CD4-positive, alpha-beta T cell treated with Interleukin-21 for 1 hour (primary cell): Measurements from ENCODE around the gene CALR3.
A peak's percentile ranks its signal among the peaks of the same experiment; 100 is the strongest.
"Not testable (repeated sequence)": the region's sequence is repeated elsewhere in the genome, so short reads cannot be mapped to it uniquely, and the experiment has no call there.

Source experiments
- DNase-seq: peaks from one replicate; pipeline ENCODE4 v3.0.0-alpha.2; 2020

Gene CALR3

DNA sequence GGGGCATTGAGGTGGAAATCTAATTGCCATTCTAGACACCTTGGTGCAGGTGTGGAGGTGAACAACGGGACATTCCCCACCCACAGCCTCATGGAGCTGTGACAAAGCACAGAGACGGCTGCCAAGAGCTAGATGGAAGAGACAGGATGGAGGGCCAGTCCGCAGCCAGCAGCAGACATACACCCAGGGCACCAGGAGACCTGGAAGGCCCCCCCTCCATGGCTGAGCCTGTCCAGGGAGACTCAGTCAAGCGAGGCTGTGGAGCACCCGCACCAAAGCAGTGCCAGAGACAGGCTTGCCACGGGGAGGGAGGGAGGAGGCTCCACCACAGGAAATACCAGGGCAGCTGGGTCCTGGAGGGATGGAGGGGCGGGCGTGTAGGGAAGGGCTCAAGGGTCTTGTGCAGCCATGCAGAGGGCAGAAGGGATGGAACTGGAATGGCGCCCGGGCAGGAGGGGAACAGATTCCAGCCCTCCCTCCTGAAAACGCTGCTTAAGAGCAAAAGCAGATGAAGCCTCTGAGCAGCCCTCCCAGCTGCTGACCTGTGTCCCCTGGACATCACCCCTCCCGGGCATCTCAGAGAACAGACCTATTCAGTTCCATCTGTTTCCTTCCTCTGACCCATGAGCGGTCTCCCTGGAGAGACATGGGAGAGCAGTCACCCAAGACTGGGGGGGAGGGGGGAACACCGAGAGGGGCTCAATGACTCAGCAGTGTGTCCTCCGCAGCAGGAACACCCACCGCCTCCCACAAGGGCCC is 38.6 kb downstream of the CALR3 start:
- DNase-seq, result no peak

DNA sequence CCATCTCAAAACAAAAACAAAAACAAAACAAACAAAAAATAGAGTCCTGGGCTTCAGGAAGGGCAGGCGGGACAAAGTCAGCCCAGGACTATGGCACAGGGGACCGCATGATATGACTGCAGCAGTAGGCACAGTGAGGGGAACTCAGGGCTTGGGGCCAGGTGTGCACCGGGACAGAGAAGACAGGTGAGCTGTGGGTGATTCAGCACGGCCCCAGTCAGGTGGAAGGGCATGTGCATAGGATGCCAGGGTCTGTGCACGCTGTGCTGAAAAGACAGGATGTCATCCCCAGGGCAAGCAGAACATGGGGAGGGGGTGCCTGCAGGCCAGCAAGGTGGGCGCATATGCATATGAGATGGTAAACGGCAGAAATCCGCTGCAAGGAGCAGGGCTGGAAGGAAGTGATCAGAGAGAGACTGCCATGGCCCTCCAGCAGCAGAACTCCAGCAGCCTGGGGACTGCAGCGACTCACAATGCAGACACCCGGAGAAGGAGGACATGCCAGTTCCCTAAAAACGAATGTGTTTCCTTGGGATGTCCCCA is 39.2 kb downstream of the CALR3 start:
- no peak for DNase-seq

DNA sequence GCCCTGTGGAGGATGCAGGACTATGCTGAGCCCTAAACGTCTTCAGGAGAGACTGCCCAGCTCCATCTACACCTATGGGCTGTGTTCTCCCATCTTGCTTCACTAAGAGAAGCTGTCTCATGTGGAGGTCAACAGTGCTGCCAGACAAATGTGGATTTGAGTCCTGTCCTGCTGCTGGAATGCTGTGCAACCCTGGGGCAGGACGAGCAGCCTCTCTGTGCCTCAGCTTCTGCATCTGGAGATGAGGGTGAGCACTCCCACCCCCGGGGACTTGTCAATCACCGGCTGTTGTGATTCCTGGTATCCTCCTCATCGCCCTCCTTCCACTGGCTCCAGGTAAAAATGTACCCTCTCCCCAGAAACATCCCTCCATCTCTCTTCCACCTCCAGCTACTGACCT is 40.5 kb downstream of the CALR3 start:
- no peak for DNase-seq

DNA sequence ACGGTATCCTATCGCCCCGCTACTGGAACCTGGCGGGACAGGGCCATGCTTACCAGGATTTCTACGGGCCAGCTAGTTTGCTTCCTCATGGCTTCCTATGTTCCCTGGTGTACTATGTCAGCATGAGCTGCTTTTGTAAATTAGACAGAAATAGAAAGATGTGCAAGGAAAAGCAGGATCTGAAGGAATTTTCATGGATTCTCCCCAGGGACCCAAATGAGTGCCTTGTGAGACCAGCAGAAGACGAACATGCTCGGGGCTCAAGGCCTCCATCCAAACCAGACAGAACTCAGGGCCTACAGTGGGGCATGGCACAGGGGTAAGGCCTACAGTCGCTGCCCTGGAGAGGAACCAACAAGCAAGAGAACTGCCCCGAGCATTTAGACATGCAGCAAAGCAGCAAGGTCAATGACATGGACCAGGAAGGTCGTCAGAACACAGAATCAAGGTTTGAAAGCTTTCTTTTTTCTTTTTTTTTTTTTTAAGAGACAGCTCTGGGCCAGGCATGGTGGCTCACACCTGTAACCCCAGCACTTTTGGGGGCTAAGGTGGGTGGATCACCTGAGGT is 41.5 kb downstream of the CALR3 start:
- DNase-seq, result no peak

DNA sequence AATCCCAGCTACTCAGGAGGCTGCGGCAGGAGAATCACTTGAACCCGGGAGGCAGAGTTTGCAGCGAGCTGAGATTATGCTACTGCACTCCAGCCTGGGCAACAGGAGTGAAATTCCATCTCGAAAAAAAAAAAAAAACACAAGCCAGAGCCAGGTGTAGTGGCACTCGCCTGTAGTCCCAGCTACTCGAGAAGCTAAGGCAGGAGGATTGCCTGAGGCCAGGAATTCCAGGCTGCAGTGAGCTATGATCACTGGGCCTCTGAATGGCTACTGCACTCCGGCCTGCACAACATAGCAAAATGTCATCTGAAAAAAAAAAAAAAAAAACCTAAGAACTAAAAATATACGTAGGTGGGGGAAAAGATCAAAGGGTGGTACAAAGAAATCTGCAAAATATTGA is 43.6 kb downstream of the CALR3 start:
- no peak for DNase-seq

DNA sequence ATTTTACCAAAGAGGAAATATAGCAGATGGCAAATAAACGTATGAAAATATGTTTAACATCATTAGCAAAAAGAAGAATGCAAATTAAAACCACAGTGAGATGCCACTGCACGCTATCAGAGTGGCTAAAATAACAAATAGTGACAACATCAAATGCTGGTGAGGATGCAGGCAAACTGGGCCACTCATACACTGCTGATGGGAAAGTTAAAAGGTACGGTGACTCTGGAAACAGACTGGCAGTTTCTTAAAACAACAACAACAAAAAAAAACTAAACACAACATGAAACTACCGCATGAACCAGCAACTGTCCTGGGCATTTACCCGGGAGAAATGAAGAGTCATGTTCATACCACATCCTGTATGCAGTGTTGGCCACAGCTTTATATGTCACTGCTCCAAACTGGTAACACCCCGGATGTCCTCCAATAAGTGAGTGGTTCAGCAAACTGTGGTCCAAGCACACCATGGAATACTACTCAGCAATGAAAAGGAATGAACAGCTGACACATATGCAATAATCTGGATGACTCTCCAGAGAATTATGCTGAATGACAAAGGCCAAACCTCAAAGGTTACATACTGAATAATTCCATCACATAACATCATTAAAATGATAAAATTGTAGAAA is 46.5 kb downstream of the CALR3 start:
- DNase-seq, result peak; percentile 66

DNA sequence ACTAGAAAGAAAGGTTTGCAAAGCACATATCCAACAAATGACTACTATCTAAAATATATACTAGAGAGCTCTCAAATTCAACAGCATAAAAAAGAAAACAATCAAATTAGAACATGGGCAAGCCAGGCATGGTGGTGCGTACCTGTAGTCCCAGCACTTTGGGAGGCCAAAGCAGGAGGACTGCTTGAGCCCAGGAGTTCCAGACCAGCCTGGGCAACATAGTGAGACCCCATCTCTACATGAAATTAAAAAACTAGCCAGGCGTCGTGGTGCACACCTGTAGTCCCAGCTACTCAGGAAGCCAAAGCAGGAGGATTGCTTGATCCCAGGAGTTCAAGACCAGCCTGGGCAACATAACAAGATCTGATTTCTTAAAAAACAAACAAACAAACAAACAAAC is 47.1 kb downstream of the CALR3 start:
- DNase-seq, result not testable (repeated sequence)

DNA sequence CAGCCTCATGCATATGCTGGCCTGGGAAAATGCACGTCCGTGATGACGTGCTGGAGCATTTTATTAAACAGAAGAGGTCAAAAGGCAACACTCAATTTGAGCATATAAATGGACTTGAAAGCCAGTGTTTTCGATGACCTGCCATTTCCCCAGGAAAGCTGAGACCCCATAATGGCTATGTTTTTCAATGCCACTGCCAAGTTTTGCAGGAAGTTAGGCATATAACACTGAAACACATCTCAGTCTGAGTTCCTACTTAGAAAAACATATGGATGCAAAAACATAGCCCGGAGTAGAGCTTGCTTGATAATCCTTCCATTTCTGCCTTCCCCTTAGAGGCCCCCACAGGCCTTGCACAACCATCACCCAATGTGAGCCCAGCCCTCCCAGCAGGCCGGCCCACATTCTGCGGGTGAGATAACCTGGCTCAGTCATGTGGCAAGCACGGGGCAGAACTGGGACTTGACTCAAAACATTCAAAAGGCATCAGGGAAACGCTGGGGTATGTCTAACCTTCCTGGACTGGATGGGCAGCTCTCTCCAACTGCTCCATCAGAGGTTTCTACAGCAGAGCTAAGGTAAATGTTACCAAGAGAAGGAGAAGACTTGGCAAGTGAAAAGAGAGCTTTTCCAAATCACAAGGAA is 49.1 kb downstream of the CALR3 start:
- peak; percentile 43 for DNase-seq

DNA sequence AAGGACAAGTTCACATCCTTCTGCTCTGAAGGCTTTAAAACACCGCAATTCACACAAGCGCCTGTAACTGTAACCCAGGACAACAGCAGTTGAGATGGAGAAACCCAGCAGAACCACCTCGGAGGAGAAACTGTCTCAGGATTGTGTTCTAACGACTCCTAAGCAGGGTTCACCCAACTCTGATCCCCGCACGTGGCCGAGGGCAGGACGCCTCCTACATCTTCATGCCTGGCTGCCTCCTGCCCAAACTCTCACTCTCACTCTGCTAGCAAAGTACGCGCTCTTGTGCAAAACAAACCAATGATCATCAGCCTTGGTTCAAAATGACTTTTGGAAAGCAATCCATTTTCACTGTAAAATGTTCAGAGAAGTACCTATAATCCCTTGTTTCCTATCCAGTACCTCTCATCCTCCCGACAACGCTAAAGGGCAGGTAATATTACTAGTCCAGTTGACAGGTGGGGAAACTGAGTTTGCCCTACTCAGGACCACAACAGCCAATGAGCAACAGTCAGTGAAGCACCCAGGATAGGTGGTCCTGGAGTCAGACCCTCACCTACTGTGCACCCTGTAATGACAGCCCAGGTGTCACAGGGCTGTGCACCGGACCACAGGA is 49.8 kb downstream of the CALR3 start:
- DNase-seq, result no peak

DNA sequence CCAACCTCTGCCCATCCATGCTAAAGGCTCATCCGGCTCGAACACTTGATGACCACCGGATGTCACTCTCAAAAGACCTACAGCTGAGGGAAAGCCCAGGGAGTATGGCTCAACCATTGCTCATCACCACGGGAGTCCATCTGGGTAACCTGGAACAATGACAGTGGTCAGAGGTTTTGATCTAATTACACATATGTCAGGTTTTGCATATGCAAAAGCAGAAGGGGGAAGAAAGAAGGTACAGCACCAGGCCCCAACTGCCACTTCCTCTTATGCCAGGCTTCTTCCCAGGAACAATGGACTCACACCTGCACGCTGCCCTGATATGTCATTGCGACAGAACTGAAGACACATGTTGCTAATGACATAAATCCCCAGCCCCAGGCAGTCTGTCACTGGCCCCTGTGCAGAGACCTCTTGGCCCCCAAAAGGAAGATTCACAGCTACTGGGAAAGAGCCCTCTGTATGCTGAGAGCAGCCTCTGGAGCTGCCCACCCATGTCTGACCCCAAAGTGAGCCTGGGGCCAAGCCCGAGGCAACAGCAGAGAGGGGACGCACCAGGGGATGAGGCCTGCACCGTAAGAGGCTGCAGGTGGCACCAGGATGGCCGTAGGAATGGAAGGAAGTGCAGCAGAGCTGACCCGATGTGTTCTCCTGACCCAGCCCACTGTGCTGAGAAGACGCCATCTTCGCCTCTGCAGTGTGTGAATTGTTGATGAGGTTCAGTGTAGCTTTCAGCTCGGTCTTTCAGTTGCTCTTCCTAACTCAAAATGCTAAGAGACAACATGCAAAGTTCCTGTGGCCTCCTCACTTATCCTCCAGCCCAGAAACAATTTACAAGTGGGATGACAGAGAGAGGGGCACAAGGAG is 50.5 kb downstream of the CALR3 start:
- no peak for DNase-seq

DNA sequence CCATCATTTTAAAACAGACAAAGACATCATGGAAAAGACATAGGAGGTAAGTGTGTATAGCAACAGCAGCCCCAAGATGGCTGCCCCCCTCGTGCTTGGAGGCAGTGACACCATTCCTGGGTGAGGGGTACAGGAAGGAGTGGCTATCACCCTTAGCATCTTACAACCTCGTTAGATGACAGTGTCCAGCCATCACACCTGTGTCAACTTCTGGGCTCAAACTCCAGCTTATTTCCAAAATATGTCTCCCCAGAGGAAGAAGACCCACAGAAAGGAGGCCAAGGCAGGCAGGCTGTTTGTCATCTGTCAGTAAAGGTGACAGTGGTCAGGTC is 51.7 kb downstream of the CALR3 start:
- DNase-seq, result no peak

DNA sequence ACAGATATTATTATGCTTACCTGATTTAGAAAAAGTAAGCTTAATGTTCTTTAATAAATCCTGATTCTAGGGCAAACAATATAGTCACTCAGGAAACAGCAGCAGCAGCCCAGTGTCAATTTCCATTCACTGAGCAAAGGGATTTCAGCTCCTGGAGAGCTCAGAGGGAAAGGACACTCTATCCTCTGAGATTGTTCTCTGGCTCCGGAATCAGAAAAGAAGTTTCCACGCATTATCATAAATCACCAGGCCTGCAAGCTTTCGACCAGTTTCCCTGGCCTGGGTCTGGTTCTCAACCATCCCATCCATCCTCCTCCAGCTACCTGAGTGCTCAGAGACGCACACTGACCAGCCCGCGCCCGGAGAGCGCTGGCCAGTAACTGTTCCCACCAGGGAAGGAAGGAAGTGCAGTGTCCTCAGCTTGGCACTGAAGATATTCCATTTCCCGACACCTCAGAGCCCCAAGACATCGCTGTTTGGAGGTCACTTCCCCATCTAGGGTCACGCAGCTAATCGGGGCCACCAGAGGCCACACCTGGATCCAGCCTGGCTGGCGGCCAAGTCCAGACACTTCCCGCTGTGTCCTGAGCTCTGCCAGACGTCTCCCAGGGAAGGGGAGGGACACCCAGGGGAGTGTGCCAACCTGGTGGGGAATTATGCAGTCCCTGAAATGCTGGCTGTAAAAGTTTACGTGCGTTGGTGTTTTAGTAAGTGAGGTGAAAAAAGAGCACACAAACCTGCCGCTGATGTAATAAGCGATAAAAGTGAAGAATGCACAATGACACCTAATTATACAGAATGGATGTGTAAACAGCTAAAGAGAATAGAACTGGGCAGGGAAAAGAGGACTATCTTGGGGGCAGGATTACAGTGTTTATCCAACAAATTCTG is 53.3 kb downstream of the CALR3 start:
- DNase-seq, result no peak

DNA sequence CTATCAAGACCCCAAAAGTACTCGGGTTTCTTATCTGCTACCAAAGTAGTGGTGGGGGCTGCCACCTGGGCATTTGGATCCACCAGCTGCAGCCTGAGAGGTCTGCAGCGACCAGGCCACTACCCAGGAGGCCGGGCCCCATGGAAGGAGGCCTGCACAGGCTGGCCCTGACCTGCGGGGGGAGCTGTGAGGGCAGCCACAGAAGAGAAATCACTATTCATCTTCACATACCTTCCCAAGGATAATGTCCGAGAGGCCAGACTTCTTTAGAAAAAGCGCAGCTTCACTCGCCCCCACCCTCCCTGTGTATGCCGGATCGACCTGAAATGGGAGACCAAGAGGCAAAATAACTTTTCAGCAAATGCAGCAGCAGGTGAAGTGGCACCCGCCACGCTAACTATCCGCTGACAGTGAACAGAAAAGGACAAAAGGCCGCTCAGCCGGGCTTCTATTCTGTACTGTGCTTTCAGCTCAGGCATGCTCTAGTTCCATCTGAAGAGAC is 54.3 kb downstream of the CALR3 start:
- DNase-seq, result no peak

DNA sequence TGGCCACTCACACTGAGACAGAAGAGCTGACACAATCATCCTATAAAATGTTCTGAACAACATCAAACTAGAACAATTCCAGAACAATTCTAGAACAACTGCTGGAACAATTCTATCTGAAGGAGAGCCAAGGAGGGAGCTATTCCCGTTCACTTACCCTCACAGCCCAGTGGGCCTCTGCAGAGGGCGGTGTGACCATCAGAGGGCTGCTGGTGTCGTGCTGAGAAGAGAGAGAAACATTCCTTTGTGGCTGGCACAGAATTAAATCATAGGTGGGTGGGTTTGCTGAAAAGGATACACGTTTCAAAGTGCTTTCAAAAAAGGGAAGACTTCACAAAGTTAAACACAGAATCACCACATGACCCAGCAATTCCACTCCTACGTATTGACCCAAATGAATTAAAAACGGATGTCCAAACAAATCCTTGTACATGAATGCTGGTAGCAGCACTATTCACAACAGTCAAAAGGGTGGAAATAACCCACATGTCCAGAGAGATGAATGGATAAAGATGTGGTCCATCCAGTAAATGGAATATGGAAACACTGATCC is 59.1 kb downstream of the CALR3 start:
- DNase-seq, result no peak

DNA sequence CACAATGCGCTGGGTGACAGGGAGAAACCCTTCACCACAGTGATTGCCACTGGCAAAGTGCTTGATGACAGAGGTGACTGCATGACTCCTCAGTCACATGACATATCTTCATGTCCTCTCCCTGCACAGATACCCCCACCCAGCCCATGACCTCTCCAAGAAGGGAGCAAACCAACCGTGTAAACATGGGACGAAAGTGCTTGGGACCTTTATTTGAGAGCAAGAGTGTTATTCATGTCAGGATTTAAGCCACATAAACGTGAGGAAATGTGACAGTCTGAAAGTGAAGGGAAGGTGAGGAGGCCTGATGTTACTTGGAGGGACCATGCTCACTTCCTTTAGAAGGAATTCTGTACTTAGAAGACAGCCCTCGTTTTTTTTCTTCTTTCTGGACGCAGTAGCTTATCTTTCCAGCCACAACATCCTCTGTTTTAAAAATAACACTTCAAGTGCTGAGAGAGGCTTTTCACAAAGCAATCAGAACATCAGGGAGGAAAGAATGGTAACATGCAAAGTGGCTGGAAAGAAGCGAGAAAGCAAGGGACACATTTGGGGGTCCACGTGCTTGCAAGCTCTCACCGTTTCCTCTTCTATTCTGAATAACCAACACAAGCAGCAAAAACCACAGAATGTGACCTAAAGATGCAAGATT is 59.8 kb downstream of the CALR3 start:
- DNase-seq, result no peak

DNA sequence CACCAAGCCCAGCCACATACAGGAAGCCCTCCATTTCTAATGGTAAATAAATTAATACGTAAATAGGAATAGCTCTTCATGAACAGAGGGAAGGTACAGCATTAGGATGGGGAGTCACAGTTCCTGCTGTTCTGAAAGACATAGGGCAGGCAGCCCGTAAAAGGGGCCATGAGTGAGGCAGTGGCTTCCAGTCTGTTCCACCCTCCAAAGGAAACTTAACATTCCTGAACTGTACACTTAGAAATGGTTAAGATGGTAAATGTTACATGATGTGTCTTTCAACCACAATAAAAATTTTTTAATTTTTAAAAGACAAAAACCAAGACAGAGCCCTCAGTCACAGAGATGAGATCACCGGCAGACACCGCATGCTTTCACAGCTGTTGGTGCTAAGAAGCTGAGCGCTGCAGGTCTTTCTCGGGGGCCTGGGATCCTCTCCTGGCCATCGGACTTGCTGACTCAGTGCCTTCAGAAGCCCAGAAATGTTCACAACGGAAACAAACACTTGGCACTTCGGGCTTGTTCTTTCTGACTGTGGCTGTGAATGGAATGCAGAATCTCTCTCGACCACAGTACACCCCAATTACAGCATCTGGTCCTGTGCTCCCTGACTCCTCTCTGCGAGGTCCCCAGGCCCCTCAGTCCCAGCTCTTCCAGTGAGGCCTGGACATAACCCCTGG is 60.6 kb downstream of the CALR3 start:
- no peak for DNase-seq

DNA sequence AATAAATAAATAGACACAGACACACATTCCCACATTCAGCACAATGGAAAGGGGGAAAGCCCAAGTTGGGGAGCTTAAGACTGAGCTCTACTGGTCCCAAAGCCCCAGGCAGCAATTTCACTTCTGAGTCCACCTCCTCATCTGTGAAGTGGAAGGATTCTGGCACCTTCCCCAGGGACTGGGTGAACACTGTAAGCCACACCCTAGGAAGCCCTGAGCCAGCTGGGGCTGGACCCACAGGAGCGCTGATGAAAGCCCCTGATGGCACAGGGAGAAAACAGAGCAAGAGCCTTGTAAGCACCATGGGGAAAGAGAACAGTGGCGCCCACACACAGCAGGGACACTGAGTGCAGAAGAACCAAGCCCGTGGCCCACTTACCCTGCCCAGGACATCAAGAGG is 62.0 kb downstream of the CALR3 start:
- DNase-seq, result no peak

DNA sequence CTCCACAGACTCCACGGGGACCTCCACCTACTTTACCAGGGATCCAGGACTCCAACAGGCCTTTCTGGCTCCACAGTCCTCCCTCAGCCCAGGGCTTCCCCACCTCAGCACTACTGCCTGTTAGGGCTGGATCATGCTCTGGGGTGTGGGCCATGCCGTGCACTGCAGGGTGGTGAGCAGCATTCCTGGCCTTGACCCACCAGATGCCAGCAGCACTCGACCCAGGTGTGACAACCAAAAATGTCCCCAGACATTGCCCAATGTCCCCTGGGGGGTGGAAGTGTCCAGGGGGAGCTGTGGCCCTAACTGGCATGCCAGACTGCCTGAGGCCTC is 66.2 kb downstream of the CALR3 start:
- DNase-seq, result no peak

DNA sequence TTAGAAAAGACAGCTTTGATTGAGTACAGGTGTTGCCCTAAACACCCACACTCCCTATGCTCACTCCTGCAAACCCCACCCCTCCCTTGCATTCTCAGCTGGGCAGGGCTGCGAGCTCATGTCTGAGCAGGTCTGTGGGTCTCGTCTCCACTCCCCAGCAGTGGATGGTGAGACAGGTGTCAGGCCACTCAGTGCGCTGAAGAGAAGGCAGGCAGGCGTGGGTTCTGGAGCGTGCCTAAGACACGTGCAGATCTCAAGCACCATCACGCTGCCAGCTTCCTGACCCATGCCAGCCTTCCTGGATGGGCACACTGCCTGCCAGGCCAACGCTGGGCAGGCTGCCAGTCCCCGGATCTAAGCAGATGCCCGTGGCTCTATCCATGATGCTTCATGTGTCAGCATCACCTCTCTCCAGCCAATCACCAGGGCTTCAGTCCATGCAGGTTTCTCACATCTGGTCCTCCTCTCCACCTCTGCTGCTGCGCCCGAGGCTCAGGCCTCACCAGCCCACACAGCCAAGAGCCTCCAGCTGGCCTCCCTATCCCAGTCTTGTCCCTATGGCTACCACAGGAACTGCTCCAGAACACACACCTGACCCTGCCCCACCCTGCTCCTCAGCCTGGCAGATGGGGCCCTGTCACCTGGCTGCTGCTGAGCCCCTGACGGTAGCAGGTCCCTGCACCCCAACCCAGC is 66.8 kb downstream of the CALR3 start:
- DNase-seq, result peak; percentile 6
